Measurements from ENCODE around the gene SAPCD2. TPM values are rescaled to one million over a fixed set of nuclear protein-coding genes. Genes with fewer than 3 reads are reported as not detected.

SAPCD2 gene
- total and polyA plus RNA-seq, 2 of the 8 experiments (the other 6 are each of a cell fraction or from before 2014, with no cell fraction given) = 12.7 to 32.1 TPM

GRCh38 chr9:137113385-137114159 is 43.2 kb upstream of the SAPCD2 start:
- Histone ChIP-seq H3K56ac (replicated peaks; ENCODE audit: insufficient read length, low read depth, low read length) (no peak overlapping the region), H4K8ac (ENCODE audit: extremely low read depth, insufficient read depth, low read length) (no peak overlapping the region), H3K23me2 (ENCODE audit: low read depth, low read length) (peaks cover 3% of the 10 kb centered on the region; the same call in 1 of the 2 replicates)

More at GRCh38 chr9:137113385-137114159, 43.2 kb upstream of the SAPCD2 start:
- FAIRE-seq (no peak), DNase-seq (ENCODE audit: low read depth in 1 of 2, low spot score in 2 of 2) (peak in 1 of 2 experiments; percentile 66)
- Histone ChIP-seq H3K4me1 (replicated peaks in 1 of 4; ENCODE audit: control insufficient read depth in 3 of 4, insufficient read depth in 4 of 4, low read length in 3 of 4) (peaks cover 0 to 7% (median under 1%) of the 10 kb centered on the region in 4 experiments; a peak in 3 of 7 replicates), H3K4ac (replicated peaks; ENCODE audit: insufficient read length, low read depth, low read length) (no peak overlapping the region), H3K79me1 (ENCODE audit: low read depth, low read length) (no peaks in the 10 kb centered on the region), H3K9ac (replicated peaks in 1 of 4; ENCODE audit: extremely low read depth in 1 of 4, low read depth in 3 of 4, low read length in 3 of 4) (no peak overlapping the region), H4K91ac (replicated peaks; ENCODE audit: insufficient read length, low read length) (no peak overlapping the region), H3K27ac (ENCODE audit: low read depth, low read length) (no peak overlapping the region), H3K14ac (ENCODE audit: insufficient read length) (no peak overlapping the region), H3K27me3 (replicated peaks in 1 of 4; ENCODE audit: control insufficient read depth in 3 of 4, extremely low read depth in 1 of 4, insufficient read depth in 3 of 4, low read length in 3 of 4) (peaks cover 15 to 36% (median 30%) of the 10 kb centered on the region in 4 experiments), H2BK5ac (ENCODE audit: low read depth, low read length) (no peak overlapping the region), H3K18ac (ENCODE audit: extremely low read depth, low read length) (no peak overlapping the region; the same call in 1 of the 2 replicates), H2AFZ (ENCODE audit: low read length) (no peak overlapping the region), H2BK15ac (ENCODE audit: low read length) (no peak overlapping the region), H2BK20ac (ENCODE audit: low read length) (no peak overlapping the region), H2BK120ac (replicated peaks; ENCODE audit: low read depth, low read length) (no peak overlapping the region), H3K79me2 (ENCODE audit: control insufficient read depth in 1 of 2, insufficient read depth in 2 of 2, low read length in 2 of 2) (no peaks in the 10 kb centered on the region), H2AK5ac (ENCODE audit: low read depth, low read length) (0 out of 2 replicates have a peak overlapping the region, but pooled peaks have one; percentile 9), H2BK12ac (ENCODE audit: low read depth, low read length) (no peak overlapping the region), H4K20me1 (replicated peaks in 1 of 2; ENCODE audit: control insufficient read depth in 1 of 2, insufficient read depth in 2 of 2, low read length in 2 of 2) (peaks cover 0 to 4% of the 10 kb centered on the region in 2 experiments), H3K4me3 (ENCODE audit: extremely low read depth in 1 of 4, insufficient read depth in 2 of 4, low read depth in 3 of 4, low read length in 4 of 4) (no peak overlapping the region; a peak in 1 of 8 replicates), H3K36me3 (ENCODE audit: control insufficient read depth in 2 of 4, insufficient read depth in 4 of 4, low read length in 3 of 4) (no peaks in the 10 kb centered on the region; a peak in 1 of 8 replicates), H3K9me3 (ENCODE audit: insufficient read depth in 2 of 2, low read depth in 1 of 2, low read length in 1 of 2) (no peaks in the 10 kb centered on the region), H4K5ac (ENCODE audit: insufficient read length, low read depth, low read length) (no peak overlapping the region), H3K23ac (ENCODE audit: insufficient read length) (no peak overlapping the region), H3K4me2 (ENCODE audit: insufficient read depth in 1 of 2, low read depth in 2 of 2, low read length in 2 of 2) (peak overlapping the region; percentile 33 to 50; a peak in 2 of 4 replicates)
- POLR2A ChIA-PET (ENCODE audit: partially characterized antibody) = interaction anchor here (0.6 to 1.3 kb wide), 9 partner anchors 13 to 131 kb away, joined by 3 to 4 read pairs (median 3); partner anchors contain the start of gene SSNA1
- 70% methylated on average over 12 of the region's 66 CpGs; no CpG with 5 or more reads in 1 of the 2 experiments for WGBS, 2 experiments (ENCODE audit: extremely low coverage in 1 of 2, insufficient coverage in 1 of 2, insufficient read length in 1 of 2, insufficient replicate concordance in 2 of 2, low coverage in 1 of 2, low lambda C conversion rate in 2 of 2, missing lambda C conversion rate in 1 of 2)
- CTCF ChIA-PET (ENCODE audit: partially characterized antibody) = interaction anchor here (0.5 to 2.1 kb wide), 13 partner anchors 10 to 120 kb away, joined by 3 to 8 read pairs (median 3); partner anchors contain the start of genes NPDC1 and SAPCD2
- peak in 1 of 3 experiments; percentile 35; a peak in 1 of 4 replicates for TF ChIP-seq CTCF (IDR thresholded peaks at IDR 0.05; ENCODE audit: control extremely low read depth in 1 of 3, insufficient read depth in 1 of 3, low read depth in 1 of 3, low read length in 3 of 3)
- TF ChIP-seq RBBP5 (IDR thresholded peaks at IDR 0.05; ENCODE audit: borderline replicate concordance, low read depth, low read length) = no peak
- peak; percentile 74; the same call in 1 of the 2 replicates for TF ChIP-seq GABPA (IDR thresholded peaks at IDR 0.05; ENCODE audit: borderline replicate concordance, insufficient read depth, low read length)
